Neutrophil (primary cell): Measurements from ENCODE around the gene SNX14.

Source experiments
- H3K27ac ChIP-seq: fragments of 200-600 bp; sonication (generic); 2 replicates; pipeline ENCODE4 v1.5.1; 2016; ENCODE audit warnings: mild to moderate bottlenecking, moderate library complexity
- H3K27me3 ChIP-seq: fragments of 200-600 bp; sonication (generic); 2 replicates; pipeline ENCODE4 v1.6.0; 2016; ENCODE audit warnings: mild to moderate bottlenecking
- H3K36me3 ChIP-seq: fragments of 200-600 bp; sonication (generic); 2 replicates; pipeline ENCODE4 v1.5.1; 2017
- H3K4me1 ChIP-seq, 2 experiments: fragments of 200-600 bp in 1 of 2; sonication (generic) in 1 of 2; 1 replicate in 1 of 2; 2 replicates in 1 of 2; pipeline versions ENCODE4 v1.5.1 to v1.6.1; 2013 to 2016; ENCODE audit warnings: low read depth in 1 of 2, low read length in 1 of 2, mild to moderate bottlenecking in 1 of 2, moderate library complexity in 1 of 2; ENCODE audit not compliant: control insufficient read depth in 1 of 2, insufficient read depth in 1 of 2
- H3K4me3 ChIP-seq, 2 experiments: fragments of 200-600 bp in 1 of 2; sonication (generic) in 1 of 2; 1 replicate in 1 of 2; 2 replicates in 1 of 2; pipeline ENCODE4 v1.5.1; 2013 to 2016; ENCODE audit warnings: low read depth in 1 of 2, low read length in 1 of 2, mild to moderate bottlenecking in 1 of 2, moderate library complexity in 1 of 2
- H3K9me3 ChIP-seq: fragments of 200-600 bp; sonication (generic); 2 replicates; pipeline ENCODE4 v1.5.1; 2016
- TF ChIP-seq, protein P1 (sequence below): fragments of 200-600 bp; sonication (generic); IDR thresholded peaks from 2 replicates; pipeline ENCODE4 v1.5.1; 2016; ENCODE audit warnings: antibody characterized with exemption

The SNX14 gene

DNA sequence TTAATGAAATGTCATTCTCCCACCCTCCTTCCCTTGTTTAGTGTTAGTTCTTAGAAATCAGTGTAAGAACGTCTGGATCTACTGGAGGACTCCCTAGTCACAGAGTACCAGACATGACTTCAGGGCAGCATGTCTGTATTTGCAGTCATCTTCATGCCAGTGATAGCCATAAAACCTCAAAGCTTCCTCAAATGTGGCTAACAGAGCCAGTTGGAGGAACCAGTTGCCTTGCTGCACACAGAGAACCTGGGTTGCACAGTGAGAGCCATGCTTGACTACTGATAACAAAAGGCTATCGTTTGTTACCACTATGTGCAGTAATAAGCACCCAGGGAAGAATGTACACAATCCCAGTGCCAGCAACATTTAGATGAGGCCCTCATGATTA is 123.6 kb downstream of the SNX14 start:
- Histone ChIP-seq H3K27ac (no peak overlapping the region), H3K4me1 (no peaks in the 10 kb centered on the region)

DNA sequence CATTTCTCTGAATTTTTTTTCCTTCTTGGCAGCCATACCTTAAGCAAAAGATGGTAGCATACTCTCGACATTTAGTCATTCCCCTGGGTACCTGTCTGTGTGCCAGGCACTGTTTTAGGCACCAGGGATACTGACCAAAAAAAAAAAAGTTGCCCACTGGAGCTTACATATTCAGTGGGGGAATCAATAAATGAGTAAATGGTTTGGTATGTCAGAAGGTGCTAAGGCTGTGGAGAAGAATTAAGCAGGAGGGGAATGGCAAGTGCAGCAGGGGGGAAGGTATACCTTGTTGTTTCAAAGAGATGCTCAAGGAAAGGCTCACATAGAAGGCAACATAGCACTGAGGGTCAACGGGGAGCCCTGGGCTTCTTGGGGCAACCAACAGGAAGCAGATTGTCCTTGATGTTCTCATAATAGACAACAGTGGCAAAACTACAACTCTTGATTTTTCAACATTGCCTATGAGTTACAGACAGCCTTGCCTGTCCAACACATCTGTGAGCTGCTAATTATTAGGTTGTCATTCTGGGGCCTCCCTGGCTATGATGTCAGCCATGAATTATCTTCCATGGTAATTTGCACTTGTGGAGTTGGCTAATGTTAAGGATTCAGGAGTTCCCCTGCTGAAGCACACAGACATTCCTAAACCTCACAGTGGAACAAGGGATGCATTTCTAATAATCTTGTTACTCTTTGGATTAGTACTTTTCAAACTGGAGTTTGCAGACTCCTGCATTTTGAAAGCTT is 124.2 kb downstream of the SNX14 start:
- Histone ChIP-seq H3K27ac (no peak overlapping the region), H3K27me3 (peaks cover 2% of the 10 kb centered on the region), H3K9me3 (no peaks in the 10 kb centered on the region), H3K36me3 (no peaks in the 10 kb centered on the region), H3K4me1 (no peaks in the 10 kb centered on the region), H3K4me3 (no peak overlapping the region)
- TF ChIP-seq, protein P1, sequence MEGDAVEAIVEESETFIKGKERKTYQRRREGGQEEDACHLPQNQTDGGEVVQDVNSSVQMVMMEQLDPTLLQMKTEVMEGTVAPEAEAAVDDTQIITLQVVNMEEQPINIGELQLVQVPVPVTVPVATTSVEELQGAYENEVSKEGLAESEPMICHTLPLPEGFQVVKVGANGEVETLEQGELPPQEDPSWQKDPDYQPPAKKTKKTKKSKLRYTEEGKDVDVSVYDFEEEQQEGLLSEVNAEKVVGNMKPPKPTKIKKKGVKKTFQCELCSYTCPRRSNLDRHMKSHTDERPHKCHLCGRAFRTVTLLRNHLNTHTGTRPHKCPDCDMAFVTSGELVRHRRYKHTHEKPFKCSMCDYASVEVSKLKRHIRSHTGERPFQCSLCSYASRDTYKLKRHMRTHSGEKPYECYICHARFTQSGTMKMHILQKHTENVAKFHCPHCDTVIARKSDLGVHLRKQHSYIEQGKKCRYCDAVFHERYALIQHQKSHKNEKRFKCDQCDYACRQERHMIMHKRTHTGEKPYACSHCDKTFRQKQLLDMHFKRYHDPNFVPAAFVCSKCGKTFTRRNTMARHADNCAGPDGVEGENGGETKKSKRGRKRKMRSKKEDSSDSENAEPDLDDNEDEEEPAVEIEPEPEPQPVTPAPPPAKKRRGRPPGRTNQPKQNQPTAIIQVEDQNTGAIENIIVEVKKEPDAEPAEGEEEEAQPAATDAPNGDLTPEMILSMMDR: no peak

More for the DNA sequence above, 123.6 kb downstream of the SNX14 start:
- Histone ChIP-seq H3K36me3 (no peaks in the 10 kb centered on the region), H3K9me3 (no peaks in the 10 kb centered on the region), H3K4me3 (no peak overlapping the region), H3K27me3 (no peaks in the 10 kb centered on the region)
- TF ChIP-seq, protein P1: no peak

DNA sequence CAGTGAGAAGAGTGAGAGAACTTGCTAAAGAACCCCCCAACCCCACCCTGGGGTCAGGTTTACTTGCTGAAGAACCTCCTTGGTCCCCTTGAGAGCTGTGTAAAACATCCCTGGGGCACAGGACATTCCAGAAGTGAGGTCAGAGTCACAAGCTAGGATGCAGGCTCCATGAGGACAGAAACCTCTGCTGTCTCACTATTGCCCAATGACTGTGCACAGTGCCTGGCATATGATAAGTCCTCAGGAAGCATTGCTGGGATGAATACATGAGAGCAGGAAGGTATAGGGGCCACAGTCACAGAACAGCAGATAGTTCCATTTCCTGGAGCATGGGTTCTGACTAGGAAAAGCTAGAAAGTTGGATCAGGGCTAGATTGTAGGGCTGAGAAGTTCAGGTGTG is 125.3 kb downstream of the SNX14 start:
- Histone ChIP-seq H3K4me3 (no peak overlapping the region), H3K4me1 (no peaks in the 10 kb centered on the region), H3K27ac (no peak overlapping the region), H3K27me3 (peaks cover 7% of the 10 kb centered on the region), H3K9me3 (no peaks in the 10 kb centered on the region), H3K36me3 (no peaks in the 10 kb centered on the region)
- TF ChIP-seq, protein P1: no peak

DNA sequence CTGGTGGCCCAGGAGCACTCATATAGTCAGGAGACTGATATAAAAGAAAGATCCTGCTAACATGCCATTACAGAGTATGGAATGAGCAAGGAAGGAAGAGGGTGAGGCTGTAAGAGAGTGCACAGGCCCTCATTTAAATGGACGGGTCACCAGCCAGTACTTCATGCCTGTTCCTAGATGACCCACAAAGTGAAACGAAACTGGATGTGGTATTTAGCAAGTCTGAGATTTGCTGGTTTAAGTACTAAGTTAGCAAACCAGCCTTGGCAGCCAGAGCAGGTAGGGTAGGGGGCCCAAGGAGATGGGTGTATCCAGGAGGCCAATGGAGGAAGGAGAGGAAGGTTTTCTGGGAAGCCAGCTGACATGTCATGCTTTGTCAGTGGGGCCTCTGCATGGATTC is 127.9 kb downstream of the SNX14 start:
- Histone ChIP-seq H3K9me3 (no peaks in the 10 kb centered on the region), H3K4me1 (peaks cover 0 to 3% of the 10 kb centered on the region in 2 experiments), H3K4me3 (no peak overlapping the region), H3K27ac (no peak overlapping the region), H3K27me3 (peaks cover 7% of the 10 kb centered on the region), H3K36me3 (no peaks in the 10 kb centered on the region)
- TF ChIP-seq, protein P1: no peak

DNA sequence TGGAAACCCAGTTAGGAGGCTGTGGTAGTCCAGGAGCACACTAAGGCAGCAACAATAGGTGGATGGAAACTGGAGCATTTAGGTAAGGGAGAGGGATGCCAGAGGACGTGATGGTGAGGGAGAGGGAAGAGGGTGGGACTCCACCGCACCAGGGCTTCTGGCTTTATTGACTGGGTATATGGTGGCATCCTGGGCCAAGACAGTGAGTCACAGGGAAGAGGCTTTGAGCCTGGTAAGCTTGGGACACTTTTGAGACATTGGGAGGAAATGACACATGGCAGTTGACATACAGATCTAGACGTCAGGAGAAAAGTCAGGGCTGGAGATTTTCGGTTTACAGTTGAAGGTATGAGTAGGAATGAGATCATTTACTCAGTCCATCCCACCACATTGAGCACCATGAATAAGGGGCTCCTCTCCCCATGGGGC is 128.9 kb downstream of the SNX14 start:
- Histone ChIP-seq H3K4me1 (peaks cover 0 to 3% of the 10 kb centered on the region in 2 experiments), H3K27me3 (peaks cover 7% of the 10 kb centered on the region), H3K36me3 (no peaks in the 10 kb centered on the region), H3K9me3 (no peaks in the 10 kb centered on the region), H3K27ac (no peak overlapping the region), H3K4me3 (no peak overlapping the region)
- TF ChIP-seq, protein P1: no peak
